HepG2 (cell line): ENCODE data around the gene CDX2. TPM values are rescaled to one million over a fixed set of nuclear protein-coding genes. Genes with fewer than 3 reads are reported as not detected.

Source experiments
- ATAC-seq: fragments of 200-7000 bp; cut with Tn5 transposase; 3 replicates; pipeline ENCODE4 v1.9.1; 2020; ENCODE audit warnings: mild to moderate bottlenecking, moderate library complexity
- BruUV-seq: library from RNA; stranded (reverse); fragments of 400-500 nt; replicated peaks from 2 replicates; lab custom pipeline; 2021; lab: Mats Ljungman, UMichigan
- CTCF ChIA-PET: fragments of 300-600 bp; formaldehyde crosslinking; extraction: SDS; loops from one replicate; lab custom pipeline; 2021; ENCODE audit warnings: low total read pairs, inconsistent platforms, low intra/inter-chr PET ratio; lab: Yijun Ruan, JAX
- POLR2A ChIA-PET: fragments of 350-600 bp; sonication (Branson Sonifier 250); formaldehyde crosslinking; loops from one replicate; lab custom pipeline; 2020; ENCODE audit warnings: antibody characterized with exemption, inconsistent platforms; lab: Yijun Ruan, JAX
- DNase-seq: peaks from one replicate; pipeline ENCODE4 v3.0.0-alpha.2; 2015; ENCODE audit warnings: low spot score
- FAIRE-seq: peaks from 3 replicates; lab custom pipeline; 2011; peaks lifted over from hg19 to GRCh38; lab: Jason Lieb, UNC
- H2AFZ ChIP-seq: one replicate; pipeline ENCODE4 v1.6.1; 2011; ENCODE audit warnings: low read length, inconsistent platforms
- H3K27ac ChIP-seq: fragments of 300-600 bp; 3 replicates; pipeline ENCODE4 v1.8.0; 2011; ENCODE audit warnings: mixed run types, mild to moderate bottlenecking, mixed read lengths, low read length, inconsistent platforms; ENCODE audit not compliant: insufficient read depth; ENCODE audit errors: extremely low read length
- H3K27me3 ChIP-seq, 2 experiments: fragments of 200-600 bp in 1 of 2; 2 replicates in 1 of 2; 3 replicates in 1 of 2; pipeline versions ENCODE4 v1.6.0 to v1.8.0; 2011; ENCODE audit warnings: low read length in 2 of 2, mild to moderate bottlenecking in 2 of 2, moderate library complexity in 2 of 2, inconsistent platforms in 1 of 2; ENCODE audit not compliant: insufficient read depth in 2 of 2, control insufficient read depth in 1 of 2
- H3K36me3 ChIP-seq, 2 experiments: fragments of 200-600 bp in 1 of 2; replicated peaks in 1 of 2; 2 replicates in 1 of 2; 3 replicates in 1 of 2; pipeline versions ENCODE4 v1.5.1 to v1.8.0; 2011; ENCODE audit warnings: low read length in 2 of 2, inconsistent platforms in 1 of 2; ENCODE audit not compliant: insufficient read depth in 2 of 2, control insufficient read depth in 1 of 2
- H3K4me1 ChIP-seq: 2 replicates; pipeline ENCODE4 v1.5.1; 2012; ENCODE audit warnings: low read length, inconsistent platforms; ENCODE audit not compliant: insufficient read depth
- H3K4me2 ChIP-seq: 2 replicates; pipeline ENCODE4 v1.6.0; 2011; ENCODE audit warnings: low read depth, low read length, inconsistent platforms
- H3K4me3 ChIP-seq, 3 experiments: fragments of 200-600 bp in 1 of 3; sonication (generic), shearing (Covaris generic) in 1 of 3; replicated peaks in 1 of 3; 2 replicates each; pipeline ENCODE4 v1.5.1; 2011 to 2016; ENCODE audit warnings: low read length in 3 of 3, inconsistent platforms in 2 of 3, low read depth in 2 of 3, mild to moderate bottlenecking in 2 of 3, control low read depth in 1 of 3, mixed read lengths in 1 of 3; ENCODE audit not compliant: insufficient read depth in 1 of 3
- H3K79me2 ChIP-seq: one replicate; pipeline ENCODE4 v1.6.1; 2011; ENCODE audit warnings: low read length, inconsistent platforms; ENCODE audit not compliant: insufficient read depth
- H3K9ac ChIP-seq: 2 replicates; pipeline ENCODE4 v1.6.0; 2011; ENCODE audit warnings: mild to moderate bottlenecking, low read depth, low read length, inconsistent platforms; ENCODE audit not compliant: insufficient read depth
- H3K9me3 ChIP-seq: 2 replicates; pipeline ENCODE4 v1.5.1; 2012; ENCODE audit warnings: mild to moderate bottlenecking, low read length
- H4K20me1 ChIP-seq: 2 replicates; pipeline ENCODE4 v1.6.0; 2011; ENCODE audit warnings: inconsistent platforms, mild to moderate bottlenecking, low read length, moderate library complexity; ENCODE audit not compliant: insufficient read depth
- DR1 ChIP-seq: sonication (generic); formaldehyde crosslinking; IDR thresholded peaks from 2 replicates; pipeline ENCODE4 v1.8.0; 2021; ENCODE audit warnings: mild to moderate bottlenecking, missing genetic modification reagents, inconsistent platforms
- E2F5 ChIP-seq: sonication (generic); formaldehyde crosslinking; conservative IDR thresholded peaks from 2 replicates; pipeline ENCODE4 v1.4.0; 2020; ENCODE audit warnings: missing genetic modification reagents
- ERF ChIP-seq: IDR thresholded peaks from 2 replicates; pipeline ENCODE4 v1.6.1; 2018; ENCODE audit warnings: missing biosample characterization, missing genetic modification reagents
- MIER3 ChIP-seq: IDR thresholded peaks from 2 replicates; pipeline ENCODE4 v1.6.1; 2016; ENCODE audit warnings: missing compliant biosample characterization, borderline replicate concordance
- PATZ1 ChIP-seq: sonication (generic); formaldehyde crosslinking; IDR thresholded peaks from 2 replicates; pipeline ENCODE4 v1.4.0; 2020; ENCODE audit warnings: missing genetic modification reagents
- RFX3 ChIP-seq: IDR thresholded peaks from 2 replicates; pipeline ENCODE4 v1.6.1; 2016; ENCODE audit warnings: missing biosample characterization, missing genetic modification reagents
- SALL1 ChIP-seq: sonication (generic); formaldehyde crosslinking; IDR thresholded peaks from 2 replicates; pipeline ENCODE4 v1.8.0; 2022; ENCODE audit warnings: mild to moderate bottlenecking, missing genetic modification reagents
- TFE3 ChIP-seq: IDR thresholded peaks from 2 replicates; pipeline ENCODE4 v1.6.1; 2016
- TRIM24 ChIP-seq: sonication (generic); formaldehyde crosslinking; IDR thresholded peaks from 2 replicates; pipeline ENCODE4 v1.8.0; 2022; ENCODE audit warnings: mild to moderate bottlenecking, missing genetic modification reagents
- ZBTB3 ChIP-seq: sonication (generic); formaldehyde crosslinking; IDR thresholded peaks from 2 replicates; pipeline ENCODE4 v1.4.0; 2020; ENCODE audit warnings: low read depth, mild to moderate bottlenecking, moderate library complexity, missing genetic modification reagents, borderline replicate concordance
- ZNF10 ChIP-seq: sonication (generic); formaldehyde crosslinking; IDR thresholded peaks from 2 replicates; pipeline ENCODE4 v1.4.0; 2020; ENCODE audit warnings: mild to moderate bottlenecking, low read depth, missing genetic modification reagents, borderline replicate concordance
- ZNF547 ChIP-seq: sonication (generic); formaldehyde crosslinking; IDR thresholded peaks from 2 replicates; pipeline ENCODE4 v1.5.1; 2020; ENCODE audit warnings: mild to moderate bottlenecking, missing genetic modification reagents
- ZNF792 ChIP-seq: IDR thresholded peaks from 2 replicates; pipeline ENCODE4 v1.6.1; 2016
- ZNF816 ChIP-seq: sonication (generic); formaldehyde crosslinking; IDR thresholded peaks from 2 replicates; pipeline ENCODE4 v1.8.0; 2022; ENCODE audit warnings: missing genetic modification reagents, mild to moderate bottlenecking, borderline replicate concordance
- ZNF841 ChIP-seq: sonication (generic); formaldehyde crosslinking; IDR thresholded peaks from 2 replicates; pipeline ENCODE4 v1.8.1; 2023; ENCODE audit warnings: missing genetic modification reagents, borderline replicate concordance
- ZSCAN9 ChIP-seq: IDR thresholded peaks from 2 replicates; pipeline ENCODE4 v1.6.1; 2016; ENCODE audit warnings: borderline replicate concordance
- WGBS: methylation state at CpG from one replicate; pipeline ENCODE4 v1.1.6; 2017; ENCODE audit warnings: low lambda C conversion rate; 5-methylcytosine and 5-hydroxymethylcytosine counted together
- in situ Hi-C: cut with HindIII; loops from 2 replicates; pipeline ENCODE4 v1.10.0; 2017; ENCODE audit warnings: low pct_unique_long_range_greater_than_20kb; ENCODE audit not compliant: extremely low pct_ligation_motif_present
- intact Hi-C: fragments of 100-400 bp; cut with micrococcal nuclease; formaldehyde crosslinking; loops from one replicate; pipeline ENCODE4 v1.10.0; 2022; ENCODE audit not compliant: unreplicated experiment
- polyA plus RNA-seq, 8 experiments: library from polyadenylated mRNA; depleted of rRNA in 3 of 8; stranded (reverse) in 7 of 8; unstranded in 1 of 8; fragments of >200 nt; fragmentation: Illumina TruSeq in 4 of 8; extraction: Trizol in 4 of 8; gene quantifications; 2 replicates each; pipeline versions ENCODE4 v1.2.1 to v1.2.3, GENCODE V29; 2011 to 2016; ENCODE audit warnings: low read depth in 4 of 8, missing spikeins in 1 of 8, mixed read lengths in 1 of 8; ENCODE audit not compliant: insufficient read depth in 1 of 8
- total RNA-seq, 5 experiments: library from RNA; depleted of rRNA; stranded (reverse); fragments of >200 nt; fragmentation: Illumina TruSeq; extraction: Trizol; gene quantifications; 2 replicates each; pipeline ENCODE4 v1.2.3, GENCODE V29; 2016; ENCODE audit warnings: low read depth in 1 of 5

Gene CDX2
- total and polyA plus RNA-seq, 2 of the 13 experiments (the other 11 are each of a cell fraction or from before 2014, with no cell fraction given) = 0.04 TPM; not detected in 1

- H3K9ac ChIP-seq = peak overlapping the region; percentile 80
- intact Hi-C loops = loop anchor here (1.0 to 2.0 kb wide), 4 partner anchors 25 to 598 kb away; no protein-coding TSS in a partner anchor
These were observed 9.1 kb downstream of the CDX2 start for GRCh38 chr13:27959976-27960361.

GRCh38 chr13:27956576-27957300 is 12.4 kb downstream of the CDX2 start:
- Histone ChIP-seq H3K4me1 (peaks cover 50% of the 10 kb centered on the region), H4K20me1 (no peaks in the 10 kb centered on the region), H3K79me2 (no peaks in the 10 kb centered on the region), H3K4me2 (no peak overlapping the region), H2AFZ (no peak overlapping the region), H3K9me3 (no peaks in the 10 kb centered on the region), H3K27me3 (peaks cover 0 to 4% of the 10 kb centered on the region in 2 experiments; a peak in 1 of 5 replicates), H3K9ac (no peak overlapping the region), H3K27ac (no peak overlapping the region), H3K36me3 (no peaks in the 10 kb centered on the region), H3K4me3 (no peak overlapping the region)
- 3% methylated on average over 5 of the region's 5 CpGs for WGBS
- in situ Hi-C loops (loop anchor here (25.0 kb wide), 1 partner anchor 994 kb away; no protein-coding TSS in a partner anchor), intact Hi-C loops (no loop called here)
- FAIRE-seq = no peak
- ChIA-PET CTCF (interaction anchor here (1.0 kb wide), 1 partner anchor 88 kb away, joined by 3 read pairs; no protein-coding TSS in a partner anchor), POLR2A (no interaction called here)
- no TSS peak for BruUV-seq
- ATAC-seq = no peak
- no peak for DNase-seq
- TF ChIP-seq ERF = no peak
- TF ChIP-seq ZSCAN9 (CRISPR knock-in tag) = no peak
- TF ChIP-seq TRIM24 (CRISPR knock-in tag) = no peak
- no peak for TF ChIP-seq ZBTB3 (CRISPR knock-in tag)
- TF ChIP-seq ZNF10 (CRISPR knock-in tag) = no peak
- TF ChIP-seq PATZ1 (CRISPR knock-in tag) = no peak
- no peak for TF ChIP-seq MIER3 (CRISPR knock-in tag)
- TF ChIP-seq TFE3 (CRISPR knock-in tag) = no peak
- no peak for TF ChIP-seq E2F5
- TF ChIP-seq RFX3 (CRISPR knock-in tag) = no peak
- no peak for TF ChIP-seq ZNF792 (CRISPR knock-in tag)

More at GRCh38 chr13:27959976-27960361, 9.1 kb downstream of the CDX2 start:
- ChIA-PET CTCF (no interaction called here), POLR2A (interaction anchor here (0.7 to 2.4 kb wide), 8 partner anchors 14 to 969 kb away, joined by 3 to 9 read pairs (median 4); partner anchors contain the start of genes MTIF3 and PDX1)
- in situ Hi-C loops = loop anchor here (25.0 kb wide), 1 partner anchor 998 kb away; no protein-coding TSS in a partner anchor
- TF ChIP-seq ZNF841 (CRISPR knock-in tag) (no peak), ZNF816 (CRISPR knock-in tag) (0 out of 2 replicates have a peak, but pooled peaks have one; percentile 9), ZNF547 (CRISPR knock-in tag) (no peak), DR1 (CRISPR knock-in tag) (no peak), SALL1 (CRISPR knock-in tag) (no peak)
- Histone ChIP-seq H3K27ac (peak overlapping the region; percentile 98), H4K20me1 (no peaks in the 10 kb centered on the region), H3K4me2 (peak overlapping the region; percentile 89), H3K4me1 (peaks cover 61% of the 10 kb centered on the region), H3K9me3 (no peaks in the 10 kb centered on the region), H3K4me3 (peak overlapping the region; percentile 17 to 77 (median 58)), H3K79me2 (no peaks in the 10 kb centered on the region), H3K36me3 (no peaks in the 10 kb centered on the region), H2AFZ (no peak overlapping the region), H3K27me3 (peaks cover 0 to 6% of the 10 kb centered on the region in 2 experiments; a peak in 2 of 5 replicates)
- 15% methylated on average over 14 of the region's 14 CpGs for WGBS
- FAIRE-seq (no peak), DNase-seq (no peak), ATAC-seq (no peak)
- no TSS peak for BruUV-seq
